CD4-positive, alpha-beta T cell treated with Interferon alpha-2 for 1 hour (primary cell): ENCODE measurements around the gene USP3.

Experiments used
- DNase-seq, 2 donors: peaks; one replicate each; pipeline ENCODE4 v3.0.0-alpha.2; 2020 to 2022

Gene USP3

DNA sequence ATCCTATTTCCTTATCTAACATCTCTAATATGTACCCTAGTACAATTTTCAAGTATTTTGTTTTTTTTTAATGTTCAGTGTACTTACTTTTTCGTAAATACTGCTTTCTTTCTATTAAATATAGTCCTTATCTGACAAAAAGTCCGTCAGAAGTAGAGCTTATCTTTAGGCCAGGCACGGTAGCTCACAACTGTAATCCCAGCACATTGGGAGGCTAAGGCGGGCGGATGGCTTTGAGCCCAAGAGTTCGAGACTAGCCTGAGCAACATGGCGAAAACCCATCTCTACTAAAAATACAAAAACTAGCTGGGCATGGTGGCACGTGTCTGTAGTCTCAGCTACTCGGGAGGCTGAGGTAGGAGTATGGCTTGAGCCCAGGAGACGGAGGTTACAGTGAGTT is 41.1 kb downstream of the USP3 start:
- DNase-seq, result no peak

DNA sequence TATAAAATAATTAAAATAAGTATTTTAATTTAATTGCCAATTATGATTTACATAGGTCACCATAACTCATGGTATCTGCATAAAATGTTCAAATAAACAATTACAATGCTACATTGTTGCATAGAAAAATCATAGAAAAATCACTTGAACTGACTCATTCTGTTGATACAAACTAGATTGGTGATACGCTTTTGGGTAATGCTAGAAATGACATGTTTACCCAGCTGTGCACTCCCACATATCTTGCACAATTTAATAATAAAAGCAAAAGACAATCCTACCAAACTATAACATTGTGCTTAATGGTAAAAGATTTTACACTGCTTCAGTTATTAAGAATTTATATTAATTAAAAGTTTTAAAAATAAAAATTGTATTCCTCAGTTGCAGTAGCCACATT is 47.0 kb downstream of the USP3 start:
- no peak for DNase-seq

GRCh38 chr15:63553388-63553791 is 49.0 kb downstream of the USP3 start:
- DNase-seq, result peak in 1 of 2 donors; percentile 13

GRCh38 chr15:63554337-63554927 is 50.0 kb downstream of the USP3 start:
- no peak for DNase-seq

- no peak for DNase-seq
These were observed 51.1 kb downstream of the USP3 start for GRCh38 chr15:63555507-63555906.

- DNase-seq, result no peak
These were observed 51.9 kb downstream of the USP3 start for GRCh38 chr15:63556246-63556645.

DNA sequence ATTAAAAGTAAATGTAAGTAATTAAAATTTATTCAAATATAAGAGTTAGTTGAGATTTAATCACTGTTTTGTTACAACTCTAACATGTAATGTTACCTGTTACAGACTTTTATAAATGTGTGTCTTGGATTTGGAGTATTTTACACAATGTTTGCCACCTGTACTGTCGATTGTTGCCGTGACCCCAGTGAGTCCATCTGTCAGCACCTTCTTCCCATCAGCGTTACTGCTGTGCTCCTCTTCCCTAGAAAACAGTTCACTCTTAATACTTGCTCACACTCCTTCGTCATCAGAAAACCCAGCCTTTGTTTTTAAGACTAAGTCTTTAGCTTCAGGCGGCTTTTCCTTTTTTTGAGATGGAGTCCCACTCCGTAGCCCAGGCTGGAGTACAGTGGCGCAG is 52.3 kb downstream of the USP3 start:
- no peak for DNase-seq

DNA sequence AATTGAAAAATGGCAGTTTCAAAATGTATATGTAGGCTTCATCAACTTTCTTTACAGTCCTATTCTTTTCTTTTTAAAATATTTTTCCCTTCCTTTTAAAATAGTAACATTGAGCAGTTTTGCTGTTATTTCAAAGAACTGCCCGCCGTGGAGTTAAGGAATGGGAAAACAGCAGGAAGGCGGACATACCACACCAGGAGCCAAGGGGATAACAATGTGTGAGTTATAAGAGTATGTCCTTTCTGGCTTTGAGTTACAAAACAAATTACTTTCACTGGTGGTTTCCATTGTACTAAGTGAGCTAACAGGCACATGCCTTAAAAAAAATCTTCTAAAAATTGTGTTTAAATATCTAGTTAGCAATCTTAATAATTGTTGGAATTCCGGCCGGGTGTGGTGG is 55.4 kb downstream of the USP3 start:
- DNase-seq, result no peak

DNA sequence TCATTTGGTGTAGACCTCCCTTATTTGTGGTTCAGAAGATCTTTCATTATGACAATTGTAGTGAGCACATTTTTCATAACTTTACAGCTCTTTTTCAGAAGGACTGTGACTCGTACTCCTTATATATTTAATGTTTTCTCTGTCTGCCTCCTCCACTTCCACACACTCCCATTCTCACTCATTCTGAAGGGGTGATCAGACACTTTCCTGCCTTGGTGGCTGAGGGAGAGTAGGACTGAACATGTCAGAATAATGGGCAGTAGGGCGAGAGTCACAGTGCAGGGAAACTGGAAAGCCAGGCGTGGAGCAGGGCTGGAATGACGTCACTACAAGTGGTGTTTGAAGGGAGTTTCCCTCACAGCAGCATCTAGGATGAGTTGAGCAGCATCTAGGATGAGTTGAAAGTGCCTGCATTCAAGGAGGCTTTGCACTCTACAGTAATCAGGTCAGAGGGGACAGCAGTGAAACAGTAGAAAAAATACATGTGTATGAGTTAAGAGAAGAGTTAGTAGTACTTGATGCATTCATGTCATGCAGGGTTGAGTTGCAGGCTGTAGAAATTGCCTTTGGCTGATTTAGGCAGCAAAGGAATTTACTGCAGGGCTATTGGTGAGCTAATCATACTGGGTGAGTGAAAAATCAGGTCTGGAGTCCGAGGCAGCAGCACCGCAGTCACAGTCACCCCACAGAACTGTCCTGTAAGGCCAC is 56.5 kb downstream of the USP3 start:
- peak in 1 of 2 donors; percentile 13 for DNase-seq

- no peak for DNase-seq
These were observed 59.7 kb downstream of the USP3 start for GRCh38 chr15:63564093-63564492.

DNA sequence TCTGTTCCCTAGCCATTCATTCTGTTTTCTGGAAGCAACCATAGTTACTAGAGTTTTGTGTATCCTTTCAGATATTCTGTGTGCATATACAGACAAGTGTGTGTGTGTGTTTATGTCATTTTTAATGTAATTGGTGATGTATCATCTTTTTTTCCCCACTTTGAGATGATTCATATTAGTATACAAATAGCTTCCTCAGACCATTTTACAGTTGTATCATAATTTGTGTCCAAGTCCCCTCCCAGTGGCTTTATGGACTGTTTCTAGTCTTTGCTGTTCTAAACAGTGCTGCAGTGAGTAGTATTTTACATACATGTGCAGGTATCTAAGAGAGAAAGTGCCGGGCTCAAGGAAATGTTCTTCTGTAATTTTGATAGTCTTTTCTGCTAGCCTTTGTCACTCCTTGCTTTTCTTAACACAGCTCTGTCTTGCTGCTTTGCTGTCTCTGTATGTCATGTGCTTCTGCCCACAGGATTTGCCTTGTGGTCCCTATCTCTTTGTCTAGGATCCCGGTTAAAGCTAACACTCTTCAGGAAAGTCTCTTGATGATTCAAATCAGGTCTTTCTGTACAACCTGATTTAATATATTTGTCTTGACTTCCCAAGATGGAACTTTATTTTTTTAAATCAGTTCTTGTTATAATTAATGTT is 61.3 kb downstream of the USP3 start:
- no peak for DNase-seq

DNA sequence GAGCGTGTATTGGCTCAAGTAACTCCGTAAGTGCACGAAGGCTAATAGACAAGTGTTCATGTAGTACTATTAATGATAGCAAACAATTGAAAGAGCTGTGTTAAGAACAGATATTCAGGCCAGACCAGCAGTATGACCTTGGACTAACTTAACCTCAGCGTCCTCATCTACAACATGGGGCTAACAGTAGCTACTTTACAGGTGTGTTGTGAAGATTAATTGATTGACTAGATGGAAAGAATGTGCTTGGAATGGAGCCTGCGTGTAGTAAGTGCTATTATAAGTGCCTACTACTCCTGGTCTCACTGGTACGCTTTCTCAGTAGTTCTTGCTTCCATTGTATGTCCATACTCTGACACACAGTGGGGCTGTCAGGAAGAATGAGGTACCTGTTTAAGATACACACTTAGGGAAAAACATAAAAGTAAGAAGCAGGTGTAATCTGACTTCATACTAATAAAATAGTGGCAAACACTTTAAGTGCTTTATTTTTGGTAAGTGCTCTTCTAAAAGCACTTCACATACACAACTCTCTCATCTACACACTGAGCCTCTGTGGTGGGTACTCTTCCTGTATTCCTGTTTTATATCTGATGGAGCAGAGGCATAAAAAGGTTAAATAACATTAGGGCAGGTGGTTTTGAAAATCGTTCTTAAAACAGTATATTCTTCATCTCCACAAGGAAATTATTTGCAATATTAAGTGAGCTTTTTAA is 68.5 kb downstream of the USP3 start:
- no peak for DNase-seq

- no peak for DNase-seq
These were observed 69.1 kb downstream of the USP3 start for GRCh38 chr15:63573533-63573932.

- DNase-seq, result no peak
These were observed 70.9 kb downstream of the USP3 start for GRCh38 chr15:63575312-63575711.

DNA sequence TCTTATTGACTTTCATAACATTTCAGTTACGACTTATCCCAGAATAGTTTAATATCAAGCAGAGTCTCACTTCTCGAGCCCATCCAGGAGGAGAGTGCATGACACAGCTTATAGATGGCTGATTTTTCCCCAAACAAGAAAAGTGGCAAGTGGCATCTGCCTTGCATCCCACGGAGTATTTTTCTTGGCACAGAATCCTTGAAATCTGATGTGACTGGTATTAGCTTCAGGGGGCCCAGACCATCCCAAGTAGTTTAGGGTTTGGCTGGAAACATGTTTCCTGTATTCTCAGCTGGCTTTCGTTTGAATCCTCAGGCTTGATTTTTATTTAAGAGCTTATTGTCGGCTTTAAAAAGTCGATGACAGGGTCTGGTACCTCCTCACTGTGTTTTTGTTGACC is 72.0 kb downstream of the USP3 start:
- DNase-seq, result no peak

GRCh38 chr15:63582179-63582578 is 77.8 kb downstream of the USP3 start:
- DNase-seq, result no peak

DNA sequence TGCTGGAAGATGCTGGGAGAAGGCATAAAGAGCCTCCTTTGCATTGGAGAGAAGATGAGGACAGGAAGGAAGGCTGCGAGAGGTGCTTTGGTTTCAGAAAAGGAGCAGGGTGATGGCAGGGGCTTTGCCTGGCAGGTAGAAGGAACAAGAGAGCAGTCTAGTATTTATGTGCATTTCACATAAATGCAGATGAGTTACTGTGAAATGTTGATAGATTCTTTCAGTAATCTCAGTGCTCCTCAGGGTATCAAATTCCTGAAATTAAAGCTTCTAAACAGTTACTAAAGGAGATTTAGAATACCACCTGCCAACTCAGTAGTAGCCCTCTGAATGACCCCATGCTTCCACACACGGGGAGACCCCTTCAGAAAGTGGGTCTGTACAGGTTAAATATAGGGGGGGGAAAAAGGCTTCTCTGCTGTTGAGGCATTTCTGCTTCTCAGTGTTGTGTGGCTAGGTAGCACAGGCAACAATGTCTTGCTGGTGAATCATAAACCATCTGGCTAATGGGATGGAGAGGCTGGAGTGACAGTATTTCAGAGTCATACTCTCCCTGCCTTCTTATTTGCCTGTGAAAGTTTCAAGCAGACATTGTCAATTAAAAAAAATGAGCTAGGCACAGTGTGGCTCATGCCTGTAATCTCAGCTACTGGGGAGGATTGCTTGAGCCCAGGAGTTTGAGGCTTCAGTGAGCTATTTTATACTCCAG is 78.5 kb downstream of the USP3 start:
- no peak for DNase-seq

DNA sequence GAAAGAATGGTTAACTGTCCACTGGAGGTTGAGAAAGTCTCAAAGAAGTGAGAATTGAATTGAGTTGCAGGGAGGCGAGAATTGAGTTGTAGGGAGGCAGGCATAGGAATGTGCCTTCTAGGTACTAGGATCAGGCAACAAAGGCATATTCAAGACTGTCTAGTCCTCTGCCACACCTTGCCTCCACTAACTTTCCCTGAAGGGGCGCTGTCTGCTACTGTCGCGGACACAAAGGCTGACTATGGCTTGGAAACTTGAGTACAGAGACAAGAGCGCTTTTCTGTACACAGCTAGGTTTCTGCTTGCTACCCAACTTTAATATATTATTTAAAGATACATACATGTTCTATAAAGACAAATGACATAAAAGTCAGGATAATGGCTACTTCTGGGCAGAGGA is 82.4 kb downstream of the USP3 start:
- DNase-seq, result no peak

DNA sequence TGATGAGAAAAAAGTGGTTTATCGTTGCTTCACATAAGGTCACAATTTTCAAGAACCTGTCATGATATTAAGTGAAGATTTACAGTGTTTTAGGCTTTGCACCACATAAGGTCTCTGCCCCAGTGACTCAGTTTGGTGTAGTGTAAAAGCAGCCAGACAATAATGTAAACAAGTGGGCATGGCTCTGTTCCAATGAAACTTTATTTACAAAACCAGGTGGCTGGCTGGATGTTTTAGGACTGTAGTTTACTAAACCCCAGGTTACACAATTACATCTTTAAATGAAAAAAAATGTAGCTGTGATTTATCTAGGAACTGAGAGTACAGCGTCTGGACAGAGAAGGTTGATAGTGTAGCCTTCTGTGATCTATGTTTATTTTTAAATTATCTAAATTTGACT is 83.1 kb downstream of the USP3 start:
- no peak for DNase-seq

- DNase-seq, result no peak
These were observed 84.4 kb downstream of the USP3 start for GRCh38 chr15:63588826-63589225.

DNA sequence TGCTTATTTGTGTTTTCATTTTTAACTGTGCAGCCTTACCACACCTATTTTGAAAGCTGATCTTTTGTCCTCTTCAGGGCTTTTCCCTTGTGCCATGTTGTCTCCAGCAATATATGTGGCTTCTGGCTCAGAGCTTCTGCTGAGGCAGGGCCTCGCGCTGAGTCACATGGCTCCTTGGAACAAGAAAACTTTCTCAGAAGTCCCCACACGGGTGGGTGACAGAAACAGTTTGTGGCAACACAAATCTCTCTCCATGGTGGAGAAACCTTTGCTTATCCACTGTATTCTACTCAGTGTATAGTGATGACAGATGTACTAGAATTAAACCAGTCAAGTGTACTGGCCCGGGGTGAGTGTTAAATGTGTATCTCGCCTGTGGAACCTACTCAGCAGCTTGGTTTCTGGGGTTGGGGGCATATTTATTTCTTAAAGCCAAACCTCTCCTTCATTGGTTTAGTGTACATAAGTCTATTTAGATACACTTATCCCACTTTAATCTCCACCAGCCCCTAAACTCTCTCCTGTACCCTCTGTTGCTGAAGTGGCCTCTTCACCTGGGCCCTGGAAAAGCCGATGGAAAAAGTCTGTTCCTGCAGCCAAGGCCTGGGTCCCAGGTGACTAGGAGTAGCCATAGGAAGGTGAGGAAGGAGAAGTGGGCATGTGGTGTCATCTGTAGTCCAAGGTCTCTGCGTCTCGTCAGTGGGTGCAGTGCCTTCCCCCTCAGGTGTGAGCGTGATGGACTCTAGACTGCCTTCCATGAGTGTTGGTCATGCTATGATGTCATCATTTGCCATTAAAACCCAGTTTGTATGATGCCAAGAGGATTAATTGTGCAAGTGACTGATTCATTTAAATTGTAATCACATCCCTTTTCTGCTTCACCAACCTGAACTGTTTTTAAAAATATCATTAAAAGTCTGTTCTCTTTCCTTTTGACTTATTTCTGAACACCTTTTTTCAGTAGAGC is 89.6 kb downstream of the USP3 start:
- DNase-seq, result no peak

- DNase-seq, result no peak
These were observed 90.7 kb downstream of the USP3 start for GRCh38 chr15:63595065-63595464.
